K562 (cell line): ENCODE data around the gene CEBPB. TPM values are rescaled to one million over a fixed set of nuclear protein-coding genes. Genes with fewer than 3 reads are reported as not detected.

ENCODE experiments used
- CBX1 ChIP-seq: sonication (generic); IDR thresholded peaks from 2 replicates; pipeline ENCODE4 v1.6.1; 2016; ENCODE audit warnings: antibody characterized with exemption, low read depth, mild to moderate bottlenecking
- CHD1 ChIP-seq: fragments of 200-600 bp; sonication (generic); IDR thresholded peaks from one replicate; pipeline ENCODE4 v1.6.1; 2012; ENCODE audit warnings: mild to moderate bottlenecking, moderate library complexity, low read length, inconsistent platforms
- EP300 ChIP-seq: IDR thresholded peaks from 2 replicates; pipeline ENCODE4 v1.6.1; 2012; ENCODE audit warnings: low read length, improper control_type of control experiment
- ETV5 ChIP-seq: sonication (generic); formaldehyde crosslinking; IDR thresholded peaks from 2 replicates; pipeline ENCODE4 v1.4.0; 2020; ENCODE audit warnings: low read depth, mild to moderate bottlenecking, missing genetic modification reagents
- FOXA1 ChIP-seq: fragments of 450-650 bp; IDR thresholded peaks from 2 replicates; pipeline ENCODE4 v1.6.1; 2016; ENCODE audit warnings: mild to moderate bottlenecking, borderline replicate concordance
- HMGXB4 ChIP-seq: sonication (generic); formaldehyde crosslinking; IDR thresholded peaks from 2 replicates; pipeline ENCODE4 v1.8.1; 2023; ENCODE audit warnings: mild to moderate bottlenecking, missing genetic modification reagents
- HNRNPL ChIP-seq: fragments of 200-400 bp; formaldehyde crosslinking; IDR thresholded peaks from 2 replicates; pipeline ENCODE4 v1.6.1; 2017; ENCODE audit warnings: low read depth, mild to moderate bottlenecking, low read length
- IRF2 ChIP-seq: sonication (generic); formaldehyde crosslinking; IDR thresholded peaks from 2 replicates; pipeline ENCODE4 v1.8.1; 2022; ENCODE audit warnings: mild to moderate bottlenecking, missing genetic modification reagents
- MAFG ChIP-seq: fragments of 450-650 bp; conservative IDR thresholded peaks from 2 replicates; pipeline ENCODE4 v1.6.1; 2016; ENCODE audit warnings: missing genetic modification characterization, missing compliant biosample characterization
- NCOA4 ChIP-seq: fragments of 450-650 bp; IDR thresholded peaks from 2 replicates; pipeline ENCODE4 v1.6.1; 2018; ENCODE audit warnings: mild to moderate bottlenecking; ENCODE audit not compliant: partially characterized antibody
- NR3C1 ChIP-seq: sonication (generic); formaldehyde crosslinking; IDR thresholded peaks from 2 replicates; pipeline ENCODE4 v1.8.1; 2022; ENCODE audit warnings: missing genetic modification reagents
- TRIM24 ChIP-seq, 2 experiments: fragments of 450-650 bp; IDR thresholded peaks; 2 replicates each; pipeline ENCODE4 v1.6.1; 2016
- U2AF2 ChIP-seq: fragments of 200-400 bp; formaldehyde crosslinking; optimal IDR thresholded peaks from 2 replicates; pipeline ENCODE3; 2017; ENCODE audit warnings: low read depth, mild to moderate bottlenecking, low read length
- ZFX ChIP-seq: sonication (generic); formaldehyde crosslinking; IDR thresholded peaks from 2 replicates; pipeline ENCODE4 v1.8.0; 2022; ENCODE audit warnings: mild to moderate bottlenecking, missing genetic modification reagents, moderate library complexity
- polyA plus RNA-seq, 8 experiments: library from polyadenylated mRNA; depleted of rRNA in 4 of 8; stranded (reverse) in 5 of 8; unstranded in 3 of 8; fragments of >200 nt; fragmentation: Nextera tagmentation in 2 of 8; fragmentation: Illumina TruSeq in 1 of 8; extraction: Ambion mirVana in 2 of 8; extraction: Trizol in 1 of 8; gene quantifications; 2 replicates each; pipeline versions ENCODE4 v1.2.1 to v1.2.3, GENCODE V29; 2011 to 2014; ENCODE audit warnings: inconsistent platforms in 1 of 8, missing spikeins in 1 of 8
- total RNA-seq, 7 experiments: library from RNA; depleted of rRNA in 6 of 7; stranded (reverse); fragments of >200 nt in 6 of 7; fragmentation: Illumina TruSeq in 2 of 7; extraction: Trizol in 2 of 7; gene quantifications; 2 replicates each; pipeline versions ENCODE4 v1.2.1 to v1.2.3, GENCODE V29; 2011 to 2021; ENCODE audit warnings: low replicate concordance in 1 of 7
- TF ChIP-seq, protein P1 (sequence below): sonication (generic); formaldehyde crosslinking; IDR thresholded peaks from 2 replicates; pipeline ENCODE4 v1.8.0; 2022; ENCODE audit warnings: missing genetic modification reagents, mild to moderate bottlenecking, moderate library complexity, borderline replicate concordance
- TF ChIP-seq, protein P2 (sequence below): sonication (generic); formaldehyde crosslinking; IDR thresholded peaks from 2 replicates; pipeline ENCODE4 v1.5.0; 2020; ENCODE audit warnings: missing genetic modification reagents
- TF ChIP-seq, protein P3 (sequence below): fragments of 250-450 bp; sonication (Bioruptor Pico); IDR thresholded peaks from 2 replicates; pipeline ENCODE4 v1.9.0; 2021; ENCODE audit warnings: mild to moderate bottlenecking, inconsistent platforms
- TF ChIP-seq, protein P4 (sequence below), 3 experiments: IDR thresholded peaks in 2 of 3; conservative IDR thresholded peaks in 1 of 3; 2 replicates each; pipeline ENCODE4 v1.5.1; 2011 to 2012; ENCODE audit warnings: low read length in 3 of 3, mild to moderate bottlenecking in 3 of 3, control low read depth in 2 of 3, improper control_type of control experiment in 1 of 3, inconsistent platforms in 1 of 3, low read depth in 1 of 3, mixed read lengths in 1 of 3, moderate library complexity in 1 of 3; ENCODE audit not compliant: insufficient read depth in 2 of 3

CEBPB gene
- total and polyA plus RNA-seq, 9 of the 15 experiments (the other 6 are each of a cell fraction or from before 2014, with no cell fraction given), result 1.2 to 72.6 (median 7.8) TPM

DNA sequence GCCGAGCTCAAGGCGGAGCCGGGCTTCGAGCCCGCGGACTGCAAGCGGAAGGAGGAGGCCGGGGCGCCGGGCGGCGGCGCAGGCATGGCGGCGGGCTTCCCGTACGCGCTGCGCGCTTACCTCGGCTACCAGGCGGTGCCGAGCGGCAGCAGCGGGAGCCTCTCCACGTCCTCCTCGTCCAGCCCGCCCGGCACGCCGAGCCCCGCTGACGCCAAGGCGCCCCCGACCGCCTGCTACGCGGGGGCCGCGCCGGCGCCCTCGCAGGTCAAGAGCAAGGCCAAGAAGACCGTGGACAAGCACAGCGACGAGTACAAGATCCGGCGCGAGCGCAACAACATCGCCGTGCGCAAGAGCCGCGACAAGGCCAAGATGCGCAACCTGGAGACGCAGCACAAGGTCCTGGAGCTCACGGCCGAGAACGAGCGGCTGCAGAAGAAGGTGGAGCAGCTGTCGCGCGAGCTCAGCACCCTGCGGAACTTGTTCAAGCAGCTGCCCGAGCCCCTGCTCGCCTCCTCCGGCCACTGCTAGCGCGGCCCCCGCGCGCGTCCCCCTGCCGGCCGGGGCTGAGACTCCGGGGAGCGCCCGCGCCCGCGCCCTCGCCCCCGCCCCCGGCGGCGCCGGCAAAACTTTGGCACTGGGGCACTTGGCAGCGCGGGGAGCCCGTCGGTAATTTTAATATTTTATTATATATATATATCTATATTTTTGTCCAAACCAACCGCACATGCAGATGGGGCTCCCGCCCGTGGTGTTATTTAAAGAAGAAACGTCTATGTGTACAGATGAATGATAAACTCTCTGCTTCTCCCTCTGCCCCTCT, 1.1 kb downstream of the CEBPB start (continued):
- TF ChIP-seq, protein P1, sequence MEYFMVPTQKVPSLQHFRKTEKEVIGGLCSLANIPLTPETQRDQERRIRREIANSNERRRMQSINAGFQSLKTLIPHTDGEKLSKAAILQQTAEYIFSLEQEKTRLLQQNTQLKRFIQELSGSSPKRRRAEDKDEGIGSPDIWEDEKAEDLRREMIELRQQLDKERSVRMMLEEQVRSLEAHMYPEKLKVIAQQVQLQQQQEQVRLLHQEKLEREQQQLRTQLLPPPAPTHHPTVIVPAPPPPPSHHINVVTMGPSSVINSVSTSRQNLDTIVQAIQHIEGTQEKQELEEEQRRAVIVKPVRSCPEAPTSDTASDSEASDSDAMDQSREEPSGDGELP (CRISPR knock-in tag), result peak; percentile 52; the same call in 1 of the 2 replicates
- peak; percentile 77 for TF ChIP-seq ZFX
- TF ChIP-seq ETV5 (CRISPR knock-in tag), result peak; percentile 59; the same call in 1 of the 2 replicates
- TF ChIP-seq, protein P2, sequence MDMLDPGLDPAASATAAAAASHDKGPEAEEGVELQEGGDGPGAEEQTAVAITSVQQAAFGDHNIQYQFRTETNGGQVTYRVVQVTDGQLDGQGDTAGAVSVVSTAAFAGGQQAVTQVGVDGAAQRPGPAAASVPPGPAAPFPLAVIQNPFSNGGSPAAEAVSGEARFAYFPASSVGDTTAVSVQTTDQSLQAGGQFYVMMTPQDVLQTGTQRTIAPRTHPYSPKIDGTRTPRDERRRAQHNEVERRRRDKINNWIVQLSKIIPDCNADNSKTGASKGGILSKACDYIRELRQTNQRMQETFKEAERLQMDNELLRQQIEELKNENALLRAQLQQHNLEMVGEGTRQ (CRISPR knock-in tag), result no peak
- no peak for TF ChIP-seq U2AF2
- 0 out of 2 replicates have a peak, but pooled peaks have one; percentile 35 for TF ChIP-seq HNRNPL
- TF ChIP-seq NR3C1 (CRISPR knock-in tag), result peak; percentile 61; the same call in 1 of the 2 replicates
- TF ChIP-seq TRIM24 (IDR thresholded peaks at IDR 0.05), result no peak
- no peak for TF ChIP-seq EP300
- TF ChIP-seq MAFG, result no peak
- peak; percentile 100 for TF ChIP-seq CHD1
- TF ChIP-seq, protein P3, sequence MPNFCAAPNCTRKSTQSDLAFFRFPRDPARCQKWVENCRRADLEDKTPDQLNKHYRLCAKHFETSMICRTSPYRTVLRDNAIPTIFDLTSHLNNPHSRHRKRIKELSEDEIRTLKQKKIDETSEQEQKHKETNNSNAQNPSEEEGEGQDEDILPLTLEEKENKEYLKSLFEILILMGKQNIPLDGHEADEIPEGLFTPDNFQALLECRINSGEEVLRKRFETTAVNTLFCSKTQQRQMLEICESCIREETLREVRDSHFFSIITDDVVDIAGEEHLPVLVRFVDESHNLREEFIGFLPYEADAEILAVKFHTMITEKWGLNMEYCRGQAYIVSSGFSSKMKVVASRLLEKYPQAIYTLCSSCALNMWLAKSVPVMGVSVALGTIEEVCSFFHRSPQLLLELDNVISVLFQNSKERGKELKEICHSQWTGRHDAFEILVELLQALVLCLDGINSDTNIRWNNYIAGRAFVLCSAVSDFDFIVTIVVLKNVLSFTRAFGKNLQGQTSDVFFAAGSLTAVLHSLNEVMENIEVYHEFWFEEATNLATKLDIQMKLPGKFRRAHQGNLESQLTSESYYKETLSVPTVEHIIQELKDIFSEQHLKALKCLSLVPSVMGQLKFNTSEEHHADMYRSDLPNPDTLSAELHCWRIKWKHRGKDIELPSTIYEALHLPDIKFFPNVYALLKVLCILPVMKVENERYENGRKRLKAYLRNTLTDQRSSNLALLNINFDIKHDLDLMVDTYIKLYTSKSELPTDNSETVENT (CRISPR knock-in tag), result peak; percentile 48; the same call in 1 of the 2 replicates
- no peak for TF ChIP-seq FOXA1
- TF ChIP-seq IRF2 (CRISPR knock-in tag), result no peak; the same call in 1 of the 2 replicates
- peak; percentile 62 for TF ChIP-seq HMGXB4 (CRISPR knock-in tag)
- TF ChIP-seq, protein P4, sequence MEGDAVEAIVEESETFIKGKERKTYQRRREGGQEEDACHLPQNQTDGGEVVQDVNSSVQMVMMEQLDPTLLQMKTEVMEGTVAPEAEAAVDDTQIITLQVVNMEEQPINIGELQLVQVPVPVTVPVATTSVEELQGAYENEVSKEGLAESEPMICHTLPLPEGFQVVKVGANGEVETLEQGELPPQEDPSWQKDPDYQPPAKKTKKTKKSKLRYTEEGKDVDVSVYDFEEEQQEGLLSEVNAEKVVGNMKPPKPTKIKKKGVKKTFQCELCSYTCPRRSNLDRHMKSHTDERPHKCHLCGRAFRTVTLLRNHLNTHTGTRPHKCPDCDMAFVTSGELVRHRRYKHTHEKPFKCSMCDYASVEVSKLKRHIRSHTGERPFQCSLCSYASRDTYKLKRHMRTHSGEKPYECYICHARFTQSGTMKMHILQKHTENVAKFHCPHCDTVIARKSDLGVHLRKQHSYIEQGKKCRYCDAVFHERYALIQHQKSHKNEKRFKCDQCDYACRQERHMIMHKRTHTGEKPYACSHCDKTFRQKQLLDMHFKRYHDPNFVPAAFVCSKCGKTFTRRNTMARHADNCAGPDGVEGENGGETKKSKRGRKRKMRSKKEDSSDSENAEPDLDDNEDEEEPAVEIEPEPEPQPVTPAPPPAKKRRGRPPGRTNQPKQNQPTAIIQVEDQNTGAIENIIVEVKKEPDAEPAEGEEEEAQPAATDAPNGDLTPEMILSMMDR (IDR thresholded peaks at IDR 0.05 in 2 of 3, conservative IDR thresholded peaks at IDR 0.05 in 1 of 3; ENCODE audit: insufficient read depth in 2 of 3, low read depth in 1 of 3, low read length in 3 of 3), result peak; percentile 24 to 57 (median 35); a peak in 3 of 6 replicates
- TF ChIP-seq CBX1, result peak; percentile 59; the same call in 1 of the 2 replicates
- TF ChIP-seq NCOA4, result no peak
